ENCODE results near the gene MS4A6E.

GRCh38 chr11:60357771-60358170 is 30.7 kb downstream of the MS4A6E start:
- TF ChIP-seq REST (IDR thresholded peaks at IDR 0.05; ENCODE audit: low read depth) = no peak
- TF ChIP-seq TCF12 (IDR thresholded peaks at IDR 0.05; ENCODE audit: low read depth) = no peak
- no peak for TF ChIP-seq RAD21 (IDR thresholded peaks at IDR 0.05; ENCODE audit: low read depth)
- TF ChIP-seq MAX (IDR thresholded peaks at IDR 0.05) = no peak

Measured in Ishikawa (cell line).